GM12801 (cell line): ENCODE measurements around the gene TTC33.

Experiments
- CTCF ChIP-seq: IDR thresholded peaks from one replicate; pipeline ENCODE4 v1.5.1; 2011; ENCODE audit warnings: control low read depth; ENCODE audit not compliant: insufficient read length; ENCODE audit errors: extremely low read depth

Gene TTC33

GRCh38 chr5:40577718-40578117 is 178.0 kb downstream of the TTC33 start:
- no peak for TF ChIP-seq CTCF

GRCh38 chr5:40575921-40576320 is 179.8 kb downstream of the TTC33 start:
- no peak for TF ChIP-seq CTCF

GRCh38 chr5:40575411-40575810 is 180.3 kb downstream of the TTC33 start:
- TF ChIP-seq CTCF: no peak

- no peak for TF ChIP-seq CTCF
Observed at GRCh38 chr5:40572937-40573336, 182.8 kb downstream of the TTC33 start.

- no peak for TF ChIP-seq CTCF
Observed at GRCh38 chr5:40572391-40572790, 183.4 kb downstream of the TTC33 start.

- TF ChIP-seq CTCF: no peak
Observed at GRCh38 chr5:40571729-40572128, 184.0 kb downstream of the TTC33 start.

- no peak for TF ChIP-seq CTCF
Observed at GRCh38 chr5:40570408-40571129, 185.2 kb downstream of the TTC33 start.
